ENCODE data around the gene UGT1A5.

DNA sequence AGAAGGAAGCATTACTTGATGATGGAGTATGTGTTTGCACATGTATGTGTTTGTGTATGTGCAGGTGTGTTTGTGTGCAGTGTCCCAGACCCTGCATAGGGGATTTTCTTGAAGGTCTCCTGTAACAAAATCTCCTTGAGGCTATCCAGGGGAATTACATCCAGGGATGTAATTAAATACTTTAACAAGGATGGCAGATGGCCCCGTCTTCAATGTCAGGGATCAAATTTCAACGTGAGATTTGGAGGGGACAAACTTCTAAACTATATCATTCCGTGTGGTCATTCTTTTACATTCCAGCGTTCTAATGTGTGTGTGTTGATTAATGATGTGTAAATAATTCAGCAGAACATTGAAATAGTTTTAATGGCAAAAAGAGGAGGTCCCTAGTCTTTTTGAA is 37.7 kb upstream of the UGT1A5 start:
- TF ChIP-seq POLR2AphosphoS5 (IDR thresholded peaks at IDR 0.05; ENCODE audit: low read depth, low read length) (no peak), ZBTB33 (IDR thresholded peaks at IDR 0.05; ENCODE audit: extremely low read depth, insufficient replicate concordance, low read length) (no peak), EGR1 (IDR thresholded peaks at IDR 0.05; ENCODE audit: low read depth) (no peak), EZH2 (IDR thresholded peaks at IDR 0.05) (no peak), ZNF274 (IDR thresholded peaks at IDR 0.05; ENCODE audit: low read depth, low read length) (no peak), YY1 (IDR thresholded peaks at IDR 0.05; ENCODE audit: extremely low read depth, insufficient replicate concordance, low read depth, low read length) (no peak), CTCF (IDR thresholded peaks at IDR 0.05 in 2 of 3, conservative IDR thresholded peaks at IDR 0.05 in 1 of 3; ENCODE audit: borderline replicate concordance in 1 of 3, insufficient read depth in 1 of 3, low read depth in 2 of 3, low read length in 2 of 3) (peak in 2 of 3 experiments; percentile 5 to 32; a peak in 2 of 6 replicates), POLR2A (IDR thresholded peaks at IDR 0.05; ENCODE audit: borderline replicate concordance, extremely low read depth, insufficient read depth, insufficient read length) (no peak), CEBPB (IDR thresholded peaks at IDR 0.05; ENCODE audit: low read depth) (no peak), REST (IDR thresholded peaks at IDR 0.05; ENCODE audit: low read depth) (no peak), JUND (IDR thresholded peaks at IDR 0.05) (no peak)
- TF ChIP-seq, protein P1, sequence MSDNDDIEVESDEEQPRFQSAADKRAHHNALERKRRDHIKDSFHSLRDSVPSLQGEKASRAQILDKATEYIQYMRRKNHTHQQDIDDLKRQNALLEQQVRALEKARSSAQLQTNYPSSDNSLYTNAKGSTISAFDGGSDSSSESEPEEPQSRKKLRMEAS (IDR thresholded peaks at IDR 0.05): no peak

Data from HCT116 (cell line).